ENCODE results near the gene EXPH5.

GRCh38 chr11:108569896-108570295, 23.7 kb downstream of the EXPH5 start:
- TF ChIP-seq POLR2AphosphoS5 (IDR thresholded peaks at IDR 0.05; ENCODE audit: low read depth) (no peak), CTCF (IDR thresholded peaks at IDR 0.05; ENCODE audit: insufficient read depth, low read length) (no peak), GABPA (IDR thresholded peaks at IDR 0.05; ENCODE audit: low read depth) (no peak)
- TF ChIP-seq, protein P1, sequence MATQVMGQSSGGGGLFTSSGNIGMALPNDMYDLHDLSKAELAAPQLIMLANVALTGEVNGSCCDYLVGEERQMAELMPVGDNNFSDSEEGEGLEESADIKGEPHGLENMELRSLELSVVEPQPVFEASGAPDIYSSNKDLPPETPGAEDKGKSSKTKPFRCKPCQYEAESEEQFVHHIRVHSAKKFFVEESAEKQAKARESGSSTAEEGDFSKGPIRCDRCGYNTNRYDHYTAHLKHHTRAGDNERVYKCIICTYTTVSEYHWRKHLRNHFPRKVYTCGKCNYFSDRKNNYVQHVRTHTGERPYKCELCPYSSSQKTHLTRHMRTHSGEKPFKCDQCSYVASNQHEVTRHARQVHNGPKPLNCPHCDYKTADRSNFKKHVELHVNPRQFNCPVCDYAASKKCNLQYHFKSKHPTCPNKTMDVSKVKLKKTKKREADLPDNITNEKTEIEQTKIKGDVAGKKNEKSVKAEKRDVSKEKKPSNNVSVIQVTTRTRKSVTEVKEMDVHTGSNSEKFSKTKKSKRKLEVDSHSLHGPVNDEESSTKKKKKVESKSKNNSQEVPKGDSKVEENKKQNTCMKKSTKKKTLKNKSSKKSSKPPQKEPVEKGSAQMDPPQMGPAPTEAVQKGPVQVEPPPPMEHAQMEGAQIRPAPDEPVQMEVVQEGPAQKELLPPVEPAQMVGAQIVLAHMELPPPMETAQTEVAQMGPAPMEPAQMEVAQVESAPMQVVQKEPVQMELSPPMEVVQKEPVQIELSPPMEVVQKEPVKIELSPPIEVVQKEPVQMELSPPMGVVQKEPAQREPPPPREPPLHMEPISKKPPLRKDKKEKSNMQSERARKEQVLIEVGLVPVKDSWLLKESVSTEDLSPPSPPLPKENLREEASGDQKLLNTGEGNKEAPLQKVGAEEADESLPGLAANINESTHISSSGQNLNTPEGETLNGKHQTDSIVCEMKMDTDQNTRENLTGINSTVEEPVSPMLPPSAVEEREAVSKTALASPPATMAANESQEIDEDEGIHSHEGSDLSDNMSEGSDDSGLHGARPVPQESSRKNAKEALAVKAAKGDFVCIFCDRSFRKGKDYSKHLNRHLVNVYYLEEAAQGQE (IDR thresholded peaks at IDR 0.05; ENCODE audit: insufficient replicate concordance, low read depth): no peak

Data from HL-60 (cell line).